DMS53 treated with DMSO at 0.1 percent for 48 hours (cell line): Measurements from ENCODE around the gene SH3D19.
"Not testable (repeated sequence)": the region's sequence is repeated elsewhere in the genome, so short reads cannot be mapped to it uniquely, and the experiment has no call there.

Experiments used
- DNase-seq: peaks from one replicate; lab custom pipeline; 2025; ENCODE audit not compliant: unreplicated experiment; lab: John Stamatoyannopoulos, UW

The SH3D19 gene

GRCh38 chr4:151236036-151236435 lies 89.4 kb downstream of the SH3D19 start:
- no peak for DNase-seq

GRCh38 chr4:151235373-151235772 lies 90.0 kb downstream of the SH3D19 start:
- DNase-seq, result not testable (repeated sequence)

- no peak for DNase-seq
Measured at GRCh38 chr4:151233600-151233999, 91.8 kb downstream of the SH3D19 start.

- DNase-seq, result no peak
Measured at GRCh38 chr4:151231915-151232595, 93.3 kb downstream of the SH3D19 start.

GRCh38 chr4:151228189-151229119 lies 97.0 kb downstream of the SH3D19 start:
- no peak for DNase-seq

GRCh38 chr4:151227731-151228130 lies 97.7 kb downstream of the SH3D19 start:
- no peak for DNase-seq

GRCh38 chr4:151227172-151227571 lies 98.2 kb downstream of the SH3D19 start:
- no peak for DNase-seq

DNA sequence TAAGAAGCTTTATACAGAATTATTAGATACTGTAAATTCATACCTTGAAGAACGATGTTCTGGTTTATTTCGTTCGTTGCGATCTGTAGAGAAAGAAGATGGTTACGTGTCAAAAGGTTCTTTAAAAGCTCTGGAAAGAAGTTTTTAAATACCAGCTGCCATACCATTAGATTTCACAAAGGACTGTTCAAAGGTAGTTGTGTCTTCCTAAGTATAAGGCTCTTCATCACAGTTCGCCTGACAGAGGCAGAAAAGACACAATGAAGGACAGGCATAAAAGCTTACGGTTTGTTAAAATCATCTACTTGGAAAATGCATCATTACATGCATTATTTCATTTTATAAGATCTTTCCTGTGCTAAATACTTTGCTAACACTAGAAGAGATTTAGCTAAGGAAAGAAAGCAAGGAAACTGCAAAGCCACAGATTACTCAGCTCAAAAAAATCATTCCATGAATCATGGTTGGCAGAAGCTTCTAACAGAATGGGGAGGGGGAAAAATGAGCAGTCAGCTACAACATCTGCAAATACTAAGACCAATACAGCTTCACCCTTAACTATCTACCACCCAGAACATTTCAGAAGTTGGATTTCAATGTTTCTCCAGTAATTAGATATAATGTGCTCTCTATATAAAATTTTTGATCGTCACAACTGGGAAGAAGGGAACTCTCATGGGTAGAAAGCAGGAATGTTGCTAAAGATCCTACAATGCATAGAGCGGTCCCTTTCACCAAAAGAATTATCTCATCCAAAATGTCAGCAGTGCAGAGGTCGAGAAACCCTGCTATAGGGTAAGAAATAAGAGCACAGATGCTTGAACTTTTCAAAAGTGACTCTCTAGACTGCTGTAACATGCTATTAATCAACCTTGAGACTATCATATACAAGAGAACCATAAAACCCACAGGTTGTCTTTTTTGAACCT lies 99.1 kb downstream of the SH3D19 start:
- DNase-seq, result no peak

DNA sequence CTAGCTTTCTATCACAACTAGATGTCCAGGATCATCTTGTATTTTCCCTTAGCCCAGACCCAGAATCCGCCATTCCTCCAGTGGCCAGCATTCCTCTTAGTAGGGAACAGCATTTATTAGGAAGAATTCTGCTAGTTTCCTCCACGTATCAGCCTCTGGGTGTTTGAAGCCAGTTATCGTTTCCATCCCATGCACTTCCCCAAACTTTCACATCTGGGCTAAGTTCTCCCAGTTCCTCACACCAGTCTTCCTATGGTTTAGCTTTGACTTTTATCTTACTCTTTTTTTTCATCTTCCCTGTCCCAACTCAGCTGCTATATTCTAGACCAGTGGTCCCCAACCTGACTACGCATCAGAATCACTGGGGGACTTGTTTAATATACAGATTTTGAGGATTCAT lies 101.9 kb downstream of the SH3D19 start:
- DNase-seq, result no peak

DNA sequence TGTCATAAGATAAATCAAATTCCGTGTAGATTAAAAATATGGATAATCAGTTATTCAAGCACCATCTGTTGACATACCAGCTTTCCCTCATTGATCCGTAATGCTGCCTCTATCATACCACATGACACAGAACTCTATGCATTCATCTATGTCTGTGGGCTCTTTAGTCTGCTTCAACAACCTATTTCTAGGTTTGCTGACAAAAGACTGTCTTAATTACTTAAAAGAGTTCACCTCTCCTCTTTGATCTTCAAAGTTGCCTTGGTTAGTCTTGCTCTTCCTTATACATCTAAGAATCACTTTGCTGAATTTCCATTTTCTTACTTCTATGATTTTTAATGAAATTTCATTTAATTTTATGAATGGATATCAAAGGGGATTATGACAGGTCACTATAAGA lies 105.5 kb downstream of the SH3D19 start:
- DNase-seq, result no peak

DNA sequence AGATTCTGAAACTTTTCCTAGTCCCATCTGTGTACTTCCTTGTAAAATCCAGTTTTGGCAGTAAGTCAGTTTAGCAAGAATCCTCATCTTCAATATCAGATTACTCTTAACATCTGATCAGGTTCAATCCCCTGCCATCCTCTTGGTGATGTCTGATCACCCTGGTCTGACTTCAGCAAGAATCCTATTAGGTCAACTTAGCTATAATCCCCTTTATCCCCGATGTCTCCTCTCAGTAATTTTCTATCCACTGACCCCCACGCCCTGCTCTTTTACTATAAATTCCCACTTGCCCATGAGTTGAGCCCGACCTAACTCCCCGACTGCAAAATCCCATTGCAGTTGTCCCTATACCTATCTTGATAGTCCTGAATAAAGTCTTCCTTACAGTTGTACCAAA lies 106.3 kb downstream of the SH3D19 start:
- DNase-seq, result no peak

DNA sequence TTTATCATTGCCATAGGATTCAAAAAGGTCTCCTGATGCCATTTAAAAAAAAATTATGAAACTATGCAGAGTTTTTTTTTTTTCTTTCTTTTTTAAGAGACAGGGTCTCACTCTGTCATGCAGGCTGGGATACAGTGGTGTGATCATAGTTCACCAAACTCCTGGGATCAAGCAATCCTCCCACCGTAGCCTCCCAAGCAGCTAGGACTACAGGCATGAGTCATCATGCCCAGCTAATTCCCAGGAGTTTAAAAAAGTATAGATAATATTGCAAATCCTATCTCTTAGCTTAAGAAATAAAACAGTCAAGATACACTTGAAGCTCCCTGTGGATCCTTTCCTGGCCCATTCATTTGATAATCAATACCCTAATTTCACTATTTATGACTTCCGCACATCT lies 107.1 kb downstream of the SH3D19 start:
- no peak for DNase-seq

- DNase-seq, result no peak
Measured at GRCh38 chr4:151217326-151217725, 108.1 kb downstream of the SH3D19 start.

DNA sequence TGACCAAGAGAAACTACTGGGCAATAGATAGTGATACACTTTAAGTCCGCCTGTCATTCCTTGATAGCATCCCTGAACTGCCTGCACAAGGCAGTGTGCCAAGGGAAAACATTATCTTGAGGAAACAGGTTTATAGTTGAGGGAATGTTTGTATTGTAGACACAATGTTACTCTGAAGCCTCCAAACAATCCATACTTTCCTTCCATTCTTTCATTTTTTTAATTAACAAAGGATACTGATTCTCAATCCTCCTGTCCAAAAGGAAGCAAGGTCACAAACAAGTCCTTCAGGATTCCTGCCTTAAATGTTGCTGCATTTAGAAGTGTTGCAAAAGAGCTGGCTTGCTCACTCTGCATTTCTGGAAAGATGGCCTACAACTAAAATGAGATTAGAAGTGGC lies 110.1 kb downstream of the SH3D19 start:
- no peak for DNase-seq

- DNase-seq, result no peak
Measured at GRCh38 chr4:151207868-151208267, 117.5 kb downstream of the SH3D19 start.

GRCh38 chr4:151207186-151207585 lies 118.2 kb downstream of the SH3D19 start:
- DNase-seq, result no peak

GRCh38 chr4:151206241-151207005 lies 119.0 kb downstream of the SH3D19 start:
- DNase-seq, result no peak

- DNase-seq, result no peak
Measured at GRCh38 chr4:151205722-151206121, 119.7 kb downstream of the SH3D19 start.

- DNase-seq, result no peak
Measured at GRCh38 chr4:151204925-151205524, 120.4 kb downstream of the SH3D19 start.

- no peak for DNase-seq
Measured at GRCh38 chr4:151202851-151203455, 122.5 kb downstream of the SH3D19 start.
